Thyroid gland (tissue), 4 donors: ENCODE results near the gene NPHP4.

Experiments used
- POLR2A ChIP-seq, 2 donors: fragments of 450-650 bp; IDR thresholded peaks; one replicate each; pipeline ENCODE4 v1.6.1; 2017; ENCODE audit warnings: antibody characterized with exemption in 2 of 2, mild to moderate bottlenecking in 2 of 2, moderate library complexity in 1 of 2
- TF ChIP-seq, protein P1 (sequence below), 6 experiments: fragments of 200-600 bp in 3 of 6; fragments of 450-650 bp in 3 of 6; sonication (generic) in 3 of 6; IDR thresholded peaks; one replicate each; pipeline ENCODE4 v1.5.1; 2016 to 2019; ENCODE audit warnings: antibody characterized with exemption in 6 of 6, mild to moderate bottlenecking in 2 of 6, inconsistent platforms in 1 of 6, moderate library complexity in 1 of 6

DNA sequence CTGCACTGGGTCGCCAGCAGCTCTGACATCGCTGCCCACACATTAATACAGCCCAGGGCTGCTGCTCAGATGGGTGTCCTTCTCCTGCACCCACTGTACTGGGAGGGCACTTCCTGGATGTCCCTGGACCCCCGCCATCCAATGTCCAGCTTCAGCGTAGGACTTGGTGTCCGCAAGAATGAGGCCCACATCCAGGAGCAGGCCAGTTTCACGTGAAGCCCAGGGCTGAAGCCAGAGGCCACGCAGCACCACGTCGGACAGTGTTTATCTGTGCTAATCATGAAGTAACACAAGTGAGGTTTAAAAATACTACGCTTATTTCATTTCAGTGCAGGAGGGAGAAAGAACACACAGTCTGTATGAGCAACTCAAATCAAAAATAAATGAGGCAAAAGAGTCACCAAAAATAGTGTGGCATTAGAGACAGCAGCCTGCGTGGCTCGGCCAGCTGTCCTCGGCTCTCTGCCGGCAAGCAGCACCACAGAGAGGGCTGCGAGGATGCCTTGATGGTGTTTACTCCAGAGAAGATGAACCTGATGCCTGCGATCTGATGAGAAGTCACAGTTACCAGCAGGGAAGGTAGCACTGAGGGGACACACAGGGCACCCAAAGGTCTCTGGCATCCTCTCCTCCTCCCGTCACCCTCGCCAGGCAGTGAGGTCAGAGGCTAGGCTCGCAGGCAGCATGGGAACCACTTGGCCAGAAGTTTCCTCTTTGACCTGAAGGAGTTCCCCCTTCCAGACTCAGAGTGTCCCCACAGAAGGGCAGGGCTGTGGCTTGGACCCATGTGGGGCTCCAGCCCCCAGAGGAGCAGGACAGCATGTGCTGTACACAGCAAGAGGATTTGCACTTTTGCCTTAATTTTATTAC, 22.1 kb upstream of the NPHP4 start:
- TF ChIP-seq, protein P1, sequence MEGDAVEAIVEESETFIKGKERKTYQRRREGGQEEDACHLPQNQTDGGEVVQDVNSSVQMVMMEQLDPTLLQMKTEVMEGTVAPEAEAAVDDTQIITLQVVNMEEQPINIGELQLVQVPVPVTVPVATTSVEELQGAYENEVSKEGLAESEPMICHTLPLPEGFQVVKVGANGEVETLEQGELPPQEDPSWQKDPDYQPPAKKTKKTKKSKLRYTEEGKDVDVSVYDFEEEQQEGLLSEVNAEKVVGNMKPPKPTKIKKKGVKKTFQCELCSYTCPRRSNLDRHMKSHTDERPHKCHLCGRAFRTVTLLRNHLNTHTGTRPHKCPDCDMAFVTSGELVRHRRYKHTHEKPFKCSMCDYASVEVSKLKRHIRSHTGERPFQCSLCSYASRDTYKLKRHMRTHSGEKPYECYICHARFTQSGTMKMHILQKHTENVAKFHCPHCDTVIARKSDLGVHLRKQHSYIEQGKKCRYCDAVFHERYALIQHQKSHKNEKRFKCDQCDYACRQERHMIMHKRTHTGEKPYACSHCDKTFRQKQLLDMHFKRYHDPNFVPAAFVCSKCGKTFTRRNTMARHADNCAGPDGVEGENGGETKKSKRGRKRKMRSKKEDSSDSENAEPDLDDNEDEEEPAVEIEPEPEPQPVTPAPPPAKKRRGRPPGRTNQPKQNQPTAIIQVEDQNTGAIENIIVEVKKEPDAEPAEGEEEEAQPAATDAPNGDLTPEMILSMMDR (IDR thresholded peaks at IDR 0.05), result no peak
- no peak for TF ChIP-seq POLR2A (IDR thresholded peaks at IDR 0.05)
